Thyroid gland (tissue), 4 donors: ENCODE data around the gene RALB. TPM values are rescaled to one million over a fixed set of nuclear protein-coding genes. Genes with fewer than 3 reads are reported as not detected.

Experiments used
- DNase-seq, 2 donors: peaks; one replicate each; pipeline ENCODE4 v3.0.0-alpha.2; 2019
- H3K27ac ChIP-seq, 3 donors: fragments of 200-600 bp; sonication (generic); 1 replicate in 2 of 3; 2 replicates in 1 of 3; pipeline ENCODE4 v1.5.1; 2016 to 2019; ENCODE audit warnings: mild to moderate bottlenecking in 1 of 3, moderate library complexity in 1 of 3
- H3K27me3 ChIP-seq: fragments of 200-600 bp; sonication (generic); one replicate; pipeline ENCODE4 v1.5.1; 2019
- H3K36me3 ChIP-seq, 2 donors: fragments of 200-600 bp; sonication (generic); one replicate each; pipeline ENCODE4 v1.5.1; 2016 to 2019
- H3K4me1 ChIP-seq, 2 donors: fragments of 200-600 bp; sonication (generic); one replicate each; pipeline ENCODE4 v1.5.1; 2017 to 2019
- H3K4me3 ChIP-seq, 3 donors: fragments of 200-600 bp; sonication (generic); replicated peaks in 1 of 3; 1 replicate in 2 of 3; 2 replicates in 1 of 3; pipeline ENCODE4 v1.5.1; 2016; ENCODE audit warnings: mild to moderate bottlenecking in 1 of 3
- H3K9me3 ChIP-seq: fragments of 200-600 bp; sonication (generic); one replicate; pipeline ENCODE4 v1.5.1; 2017
- CTCF ChIP-seq, 6 experiments: fragments of 200-600 bp in 3 of 6; fragments of 450-650 bp in 3 of 6; sonication (generic) in 3 of 6; IDR thresholded peaks; one replicate each; pipeline ENCODE4 v1.5.1; 2016 to 2019; ENCODE audit warnings: antibody characterized with exemption in 6 of 6, mild to moderate bottlenecking in 2 of 6, inconsistent platforms in 1 of 6, moderate library complexity in 1 of 6
- POLR2A ChIP-seq, 2 donors: fragments of 450-650 bp; IDR thresholded peaks; one replicate each; pipeline ENCODE4 v1.6.1; 2017; ENCODE audit warnings: antibody characterized with exemption in 2 of 2, mild to moderate bottlenecking in 2 of 2, moderate library complexity in 1 of 2
- WGBS, 2 donors: methylation state at CpG; one replicate each; pipeline ENCODE4 v1.1.5; 2017; 5-methylcytosine and 5-hydroxymethylcytosine counted together
- intact Hi-C: fragments of 100-400 bp; cut with DNase I; formaldehyde crosslinking; loops from one replicate; pipeline ENCODE4 v1.15.1; 2023
- total RNA-seq, 4 donors: library from RNA; depleted of rRNA; stranded (reverse); fragments of >200 nt; gene quantifications; one replicate each; pipeline ENCODE4 v1.2.3, GENCODE V29; 2016

The RALB gene
- total RNA-seq, 4 donors from 2014 or later: 39.7 to 64.2 (median 45.4) TPM

GRCh38 chr2:120238728-120239487 lies 13.7 kb upstream of the RALB start:
- intact Hi-C loops: no loop called here
- no peak for DNase-seq
- no peak overlapping the region for H3K4me3 ChIP-seq
- peak overlapping the region in 1 of 3 donors; percentile 6 for H3K27ac ChIP-seq
- TF ChIP-seq POLR2A (IDR thresholded peaks at IDR 0.05) (no peak), CTCF (IDR thresholded peaks at IDR 0.05) (no peak)
- H3K9me3 ChIP-seq: no peaks in the 10 kb centered on the region
- peaks cover 0 to 15% of the 10 kb centered on the region in 2 donors for H3K4me1 ChIP-seq
- H3K36me3 ChIP-seq: no peaks in the 10 kb centered on the region
- WGBS, 2 donors: 75% methylated on average over 21 to 22 of the region's 22 CpGs
- H3K27me3 ChIP-seq: no peaks in the 10 kb centered on the region

GRCh38 chr2:120239488-120240287 lies 13.0 kb upstream of the RALB start:
- TF ChIP-seq CTCF (IDR thresholded peaks at IDR 0.05) (no peak), POLR2A (IDR thresholded peaks at IDR 0.05) (no peak)
- Histone ChIP-seq H3K36me3 (no peaks in the 10 kb centered on the region), H3K27me3 (no peaks in the 10 kb centered on the region), H3K4me1 (peaks cover 0 to 15% of the 10 kb centered on the region in 2 donors), H3K27ac (no peak overlapping the region), H3K9me3 (no peaks in the 10 kb centered on the region), H3K4me3 (no peak overlapping the region)
- WGBS, 2 donors: 39 to 46% methylated on average over 16 to 19 of the region's 22 CpGs
- DNase-seq: peak; percentile 36 to 48
- intact Hi-C loops: no loop called here

GRCh38 chr2:120240901-120241429 lies 11.7 kb upstream of the RALB start:
- no peaks in the 10 kb centered on the region for H3K9me3 ChIP-seq
- TF ChIP-seq POLR2A (IDR thresholded peaks at IDR 0.05): no peak
- no peak for TF ChIP-seq CTCF (IDR thresholded peaks at IDR 0.05)
- H3K36me3 ChIP-seq: no peaks in the 10 kb centered on the region
- DNase-seq: no peak
- no peak overlapping the region for H3K4me3 ChIP-seq
- intact Hi-C loops: no loop called here
- H3K27me3 ChIP-seq: no peaks in the 10 kb centered on the region
- 90 to 91% methylated on average over 10 of the region's 10 CpGs for WGBS, 2 donors
- H3K27ac ChIP-seq: no peak overlapping the region
- H3K4me1 ChIP-seq: peaks cover 0 to 15% of the 10 kb centered on the region in 2 donors

- Histone ChIP-seq H3K4me1 (peaks cover 0 to 15% of the 10 kb centered on the region in 2 donors), H3K9me3 (no peaks in the 10 kb centered on the region), H3K27me3 (no peaks in the 10 kb centered on the region), H3K27ac (no peak overlapping the region), H3K36me3 (no peaks in the 10 kb centered on the region), H3K4me3 (no peak overlapping the region)
- 83 to 88% methylated on average over 6 of the region's 6 CpGs for WGBS, 2 donors
- no peak for DNase-seq
- intact Hi-C loops: no loop called here
- TF ChIP-seq POLR2A (IDR thresholded peaks at IDR 0.05) (no peak), CTCF (IDR thresholded peaks at IDR 0.05) (no peak)
Observed at GRCh38 chr2:120241684-120242083, 11.0 kb upstream of the RALB start.
